H1 (cell line): ENCODE measurements around the gene IL21R.

Experiments used
- CEBPB ChIP-seq: IDR thresholded peaks from 2 replicates; pipeline ENCODE4 v1.6.1; 2012; ENCODE audit warnings: low read depth, low read length
- EGR1 ChIP-seq: IDR thresholded peaks from 2 replicates; pipeline ENCODE4 v1.6.1; 2011; ENCODE audit warnings: low read depth, low read length, borderline replicate concordance
- TF ChIP-seq, protein P1 (sequence below), 3 experiments: IDR thresholded peaks; 1 replicate in 2 of 3; 2 replicates in 1 of 3; pipeline versions ENCODE4 v1.5.1 to v1.6.1; 2011; ENCODE audit warnings: low read length in 3 of 3, mild to moderate bottlenecking in 3 of 3, inconsistent platforms in 2 of 3, low read depth in 1 of 3, moderate library complexity in 1 of 3; ENCODE audit not compliant: insufficient read depth in 1 of 3; ENCODE audit errors: control extremely low read depth in 1 of 3

DNA sequence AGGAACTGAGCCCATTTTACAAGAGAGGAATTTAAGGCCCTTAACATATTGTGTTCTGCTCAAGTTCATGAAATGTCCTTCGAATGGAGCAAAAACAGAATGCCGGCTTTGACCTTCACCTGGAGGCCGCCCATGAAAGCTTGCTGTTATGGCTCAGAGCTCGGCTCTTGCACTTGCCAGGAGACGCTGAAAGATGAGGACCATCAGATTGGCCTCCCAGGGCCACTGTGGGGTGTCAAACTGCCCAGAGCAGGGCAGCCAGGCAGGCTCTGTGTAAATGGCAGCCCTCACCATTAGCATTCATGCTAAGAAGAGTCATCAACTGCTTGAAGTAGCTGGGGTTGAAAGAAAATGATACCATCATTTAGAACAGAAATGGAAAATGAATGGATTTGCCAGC is 39.3 kb downstream of the IL21R start:
- TF ChIP-seq EGR1 (no peak), CEBPB (no peak)
- TF ChIP-seq, protein P1, sequence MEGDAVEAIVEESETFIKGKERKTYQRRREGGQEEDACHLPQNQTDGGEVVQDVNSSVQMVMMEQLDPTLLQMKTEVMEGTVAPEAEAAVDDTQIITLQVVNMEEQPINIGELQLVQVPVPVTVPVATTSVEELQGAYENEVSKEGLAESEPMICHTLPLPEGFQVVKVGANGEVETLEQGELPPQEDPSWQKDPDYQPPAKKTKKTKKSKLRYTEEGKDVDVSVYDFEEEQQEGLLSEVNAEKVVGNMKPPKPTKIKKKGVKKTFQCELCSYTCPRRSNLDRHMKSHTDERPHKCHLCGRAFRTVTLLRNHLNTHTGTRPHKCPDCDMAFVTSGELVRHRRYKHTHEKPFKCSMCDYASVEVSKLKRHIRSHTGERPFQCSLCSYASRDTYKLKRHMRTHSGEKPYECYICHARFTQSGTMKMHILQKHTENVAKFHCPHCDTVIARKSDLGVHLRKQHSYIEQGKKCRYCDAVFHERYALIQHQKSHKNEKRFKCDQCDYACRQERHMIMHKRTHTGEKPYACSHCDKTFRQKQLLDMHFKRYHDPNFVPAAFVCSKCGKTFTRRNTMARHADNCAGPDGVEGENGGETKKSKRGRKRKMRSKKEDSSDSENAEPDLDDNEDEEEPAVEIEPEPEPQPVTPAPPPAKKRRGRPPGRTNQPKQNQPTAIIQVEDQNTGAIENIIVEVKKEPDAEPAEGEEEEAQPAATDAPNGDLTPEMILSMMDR (IDR thresholded peaks at IDR 0.05; ENCODE audit: control extremely low read depth in 1 of 3, insufficient read depth in 1 of 3, low read depth in 1 of 3, low read length in 3 of 3): no peak
